ENCODE data around the gene SHISA8.
"Not testable (repeated sequence)": the region's sequence is repeated elsewhere in the genome, so short reads cannot be mapped to it uniquely, and the experiment has no call there.

Gene SHISA8

GRCh38 chr22:41949297-41949965 lies 34.6 kb upstream of the SHISA8 start:
- no peak overlapping the region for H2AFZ ChIP-seq (ENCODE audit: low read length)
- peak overlapping the region; percentile 84 for H3K4me3 ChIP-seq (ENCODE audit: low read length, poor library complexity, severe bottlenecking)

GRCh38 chr22:41948928-41949296 lies 34.0 kb upstream of the SHISA8 start:
- H2AFZ ChIP-seq (ENCODE audit: low read length); H3F3A ChIP-seq (ENCODE audit: low read depth); H3K36me3 ChIP-seq (ENCODE audit: insufficient read depth, low read length); H3K27me3 ChIP-seq (ENCODE audit: insufficient read depth, low read length, poor library complexity, severe bottlenecking); H3K9me2 ChIP-seq (replicated peaks; ENCODE audit: low read depth, low read length); H3K9me3 ChIP-seq (ENCODE audit: insufficient read depth, low read depth, low read length): not testable (repeated sequence)
- Histone ChIP-seq H3K9ac (ENCODE audit: low read depth, low read length, poor library complexity, severe bottlenecking) (peak overlapping the region; percentile 52), H3K79me2 (ENCODE audit: insufficient read depth, low read length) (peaks cover 46% of the 10 kb centered on the region), H3K4me1 (ENCODE audit: insufficient read depth, low read length, poor library complexity, severe bottlenecking) (peaks cover 44% of the 10 kb centered on the region), H3K4me2 (ENCODE audit: low read depth, low read length, poor library complexity, severe bottlenecking) (peak overlapping the region; percentile 89), H4K20me1 (ENCODE audit: insufficient read depth, low read length, poor library complexity, severe bottlenecking) (peaks cover 10% of the 10 kb centered on the region), H3K4me3 (ENCODE audit: low read length, poor library complexity, severe bottlenecking) (peak overlapping the region; percentile 84)

More at GRCh38 chr22:41949297-41949965, 34.6 kb upstream of the SHISA8 start:
- H3K9me3 ChIP-seq (ENCODE audit: insufficient read depth, low read depth, low read length), result no peaks in the 10 kb centered on the region
- no peaks in the 10 kb centered on the region for H3K27me3 ChIP-seq (ENCODE audit: insufficient read depth, low read length, poor library complexity, severe bottlenecking)
- H3K79me2 ChIP-seq (ENCODE audit: insufficient read depth, low read length), result peaks cover 41% of the 10 kb centered on the region
- peaks cover 10% of the 10 kb centered on the region for H4K20me1 ChIP-seq (ENCODE audit: insufficient read depth, low read length, poor library complexity, severe bottlenecking)
- peak overlapping the region; percentile 52 for H3K9ac ChIP-seq (ENCODE audit: low read depth, low read length, poor library complexity, severe bottlenecking)
- H3K9me2 ChIP-seq (replicated peaks; ENCODE audit: low read depth, low read length), result no peaks in the 10 kb centered on the region
- TF ChIP-seq CTCF (conservative IDR thresholded peaks at IDR 0.05; ENCODE audit: low read length) (no peak), EZH2phosphoT487 (IDR thresholded peaks at IDR 0.05; ENCODE audit: borderline replicate concordance) (no peak)
- H3K36me3 ChIP-seq (ENCODE audit: insufficient read depth, low read length), result peaks cover 7% of the 10 kb centered on the region
- H3K4me2 ChIP-seq (ENCODE audit: low read depth, low read length, poor library complexity, severe bottlenecking), result peak overlapping the region; percentile 89
- peaks cover 42% of the 10 kb centered on the region for H3K4me1 ChIP-seq (ENCODE audit: insufficient read depth, low read length, poor library complexity, severe bottlenecking)
- no peaks in the 10 kb centered on the region for H3F3A ChIP-seq (ENCODE audit: low read depth)

GRCh38 chr22:41948142-41948541 lies 33.3 kb upstream of the SHISA8 start:
- H3K4me3 ChIP-seq (ENCODE audit: low read length, poor library complexity, severe bottlenecking), result peak overlapping the region; percentile 84
- no peaks in the 10 kb centered on the region for H3K9me3 ChIP-seq (ENCODE audit: insufficient read depth, low read depth, low read length)
- H3K9me2 ChIP-seq (replicated peaks; ENCODE audit: low read depth, low read length), result no peaks in the 10 kb centered on the region
- H3F3A ChIP-seq (ENCODE audit: low read depth), result no peaks in the 10 kb centered on the region
- no peak for TF ChIP-seq EZH2phosphoT487 (IDR thresholded peaks at IDR 0.05; ENCODE audit: borderline replicate concordance)
- no peak for TF ChIP-seq CTCF (conservative IDR thresholded peaks at IDR 0.05; ENCODE audit: low read length)
- peaks cover 17% of the 10 kb centered on the region for H3K36me3 ChIP-seq (ENCODE audit: insufficient read depth, low read length)
- peaks cover 14% of the 10 kb centered on the region for H4K20me1 ChIP-seq (ENCODE audit: insufficient read depth, low read length, poor library complexity, severe bottlenecking)
- H2AFZ ChIP-seq (ENCODE audit: low read length), result 0 out of 2 replicates have a peak overlapping the region, but pooled peaks have one; percentile 83
- peak overlapping the region; percentile 89 for H3K4me2 ChIP-seq (ENCODE audit: low read depth, low read length, poor library complexity, severe bottlenecking)
- H3K9ac ChIP-seq (ENCODE audit: low read depth, low read length, poor library complexity, severe bottlenecking), result peak overlapping the region; percentile 95
- no peaks in the 10 kb centered on the region for H3K27me3 ChIP-seq (ENCODE audit: insufficient read depth, low read length, poor library complexity, severe bottlenecking)
- H3K4me1 ChIP-seq (ENCODE audit: insufficient read depth, low read length, poor library complexity, severe bottlenecking), result peaks cover 49% of the 10 kb centered on the region
- H3K79me2 ChIP-seq (ENCODE audit: insufficient read depth, low read length), result peaks cover 54% of the 10 kb centered on the region
